Measurements from ENCODE around the gene ETV3.
"Not testable (repeated sequence)": the region's sequence is repeated elsewhere in the genome, so short reads cannot be mapped to it uniquely, and the experiment has no call there.

The ETV3 gene

GRCh38 chr1:157103268-157103667 lies 34.9 kb downstream of the ETV3 start:
- TF ChIP-seq ZNF8 (CRISPR knock-in tag; IDR thresholded peaks at IDR 0.05) (no peak), TCF4 (CRISPR knock-in tag; IDR thresholded peaks at IDR 0.05; ENCODE audit: borderline replicate concordance) (no peak), TOX (CRISPR knock-in tag; IDR thresholded peaks at IDR 0.05; ENCODE audit: borderline replicate concordance) (no peak), ZC3H10 (CRISPR knock-in tag; IDR thresholded peaks at IDR 0.05) (no peak), ZNF565 (CRISPR knock-in tag; conservative IDR thresholded peaks at IDR 0.05; ENCODE audit: low read depth) (no peak), ZNF70 (CRISPR knock-in tag; IDR thresholded peaks at IDR 0.05) (no peak), SNAI2 (CRISPR knock-in tag; IDR thresholded peaks at IDR 0.05) (no peak), TSHZ2 (CRISPR knock-in tag; IDR thresholded peaks at IDR 0.05) (no peak), ESRRG (CRISPR knock-in tag; IDR thresholded peaks at IDR 0.05) (no peak)
- TF ChIP-seq, protein P1, sequence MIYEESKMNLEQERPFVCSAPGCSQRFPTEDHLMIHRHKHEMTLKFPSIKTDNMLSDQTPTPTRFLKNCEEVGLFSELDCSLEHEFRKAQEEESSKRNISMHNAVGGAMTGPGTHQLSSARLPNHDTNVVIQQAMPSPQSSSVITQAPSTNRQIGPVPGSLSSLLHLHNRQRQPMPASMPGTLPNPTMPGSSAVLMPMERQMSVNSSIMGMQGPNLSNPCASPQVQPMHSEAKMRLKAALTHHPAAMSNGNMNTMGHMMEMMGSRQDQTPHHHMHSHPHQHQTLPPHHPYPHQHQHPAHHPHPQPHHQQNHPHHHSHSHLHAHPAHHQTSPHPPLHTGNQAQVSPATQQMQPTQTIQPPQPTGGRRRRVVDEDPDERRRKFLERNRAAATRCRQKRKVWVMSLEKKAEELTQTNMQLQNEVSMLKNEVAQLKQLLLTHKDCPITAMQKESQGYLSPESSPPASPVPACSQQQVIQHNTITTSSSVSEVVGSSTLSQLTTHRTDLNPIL (CRISPR knock-in tag; IDR thresholded peaks at IDR 0.05; ENCODE audit: low read depth): no peak

GRCh38 chr1:157101149-157101548 lies 37.0 kb downstream of the ETV3 start:
- TF ChIP-seq CSDC2 (CRISPR knock-in tag; IDR thresholded peaks at IDR 0.05): no peak
- no peak for TF ChIP-seq ZNF70 (CRISPR knock-in tag; IDR thresholded peaks at IDR 0.05)
- no peak for ATAC-seq

More at GRCh38 chr1:157103268-157103667, 34.9 kb downstream of the ETV3 start:
- ATAC-seq: no peak

- ATAC-seq: no peak
- TF ChIP-seq TCF4 (CRISPR knock-in tag; IDR thresholded peaks at IDR 0.05; ENCODE audit: borderline replicate concordance): no peak
- TF ChIP-seq CSDC2 (CRISPR knock-in tag; IDR thresholded peaks at IDR 0.05): no peak
- TF ChIP-seq ZNF565 (CRISPR knock-in tag; conservative IDR thresholded peaks at IDR 0.05; ENCODE audit: low read depth): no peak
These were observed 38.6 kb downstream of the ETV3 start, which contains the start of gene ETV3L for GRCh38 chr1:157099633-157100009. Gene ETV3L (minus strand): TSS chr1:157099808. CDS start chr1:157099523, 285 bp downstream.

DNA sequence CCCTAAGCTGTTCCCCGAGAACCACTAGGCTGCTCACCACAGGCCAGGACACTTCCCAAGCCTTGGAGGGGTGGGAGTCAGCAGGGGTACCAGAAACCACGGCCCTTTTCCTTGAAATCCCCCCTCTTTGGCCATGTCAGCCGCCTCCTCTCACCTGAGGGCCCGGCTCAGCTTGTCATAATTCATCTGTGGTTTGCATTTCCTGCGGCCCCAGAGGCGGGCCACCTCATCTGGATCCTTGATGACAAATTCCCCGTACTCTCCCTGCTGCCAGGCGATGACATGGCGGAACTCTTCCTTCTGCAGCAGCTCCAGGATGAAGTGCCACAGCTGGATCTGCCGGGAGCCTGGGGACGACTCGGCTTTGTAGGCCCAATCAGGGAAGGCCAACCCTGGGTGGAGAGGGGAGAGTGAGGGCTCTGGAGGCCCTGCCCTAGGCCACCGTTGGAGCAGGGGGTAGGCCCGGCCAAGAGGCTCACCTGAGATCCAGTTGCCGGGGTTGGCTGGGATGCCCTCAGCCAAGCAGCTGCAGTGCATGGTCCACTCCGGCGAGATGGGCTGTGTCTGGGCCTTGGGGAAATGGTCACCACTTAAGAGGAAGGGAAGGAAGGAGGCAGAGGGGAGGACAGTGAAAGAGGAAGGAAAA lies 39.1 kb downstream of the ETV3 start:
- ATAC-seq: not testable (repeated sequence)

- TF ChIP-seq TOX (CRISPR knock-in tag; IDR thresholded peaks at IDR 0.05; ENCODE audit: borderline replicate concordance) (no peak), ESRRG (CRISPR knock-in tag; IDR thresholded peaks at IDR 0.05) (no peak), GLIS3 (CRISPR knock-in tag; IDR thresholded peaks at IDR 0.05) (no peak), ZC3H10 (CRISPR knock-in tag; IDR thresholded peaks at IDR 0.05) (no peak), SNAI2 (CRISPR knock-in tag; IDR thresholded peaks at IDR 0.05) (no peak), TSHZ2 (CRISPR knock-in tag; IDR thresholded peaks at IDR 0.05) (no peak), ZFP30 (CRISPR knock-in tag; IDR thresholded peaks at IDR 0.05) (no peak), OSR1 (CRISPR knock-in tag; IDR thresholded peaks at IDR 0.05) (no peak), RARB (CRISPR knock-in tag; IDR thresholded peaks at IDR 0.05) (no peak), ZNF8 (CRISPR knock-in tag; IDR thresholded peaks at IDR 0.05) (no peak), TCF4 (CRISPR knock-in tag; IDR thresholded peaks at IDR 0.05; ENCODE audit: borderline replicate concordance) (no peak)
- TF ChIP-seq, protein P2, sequence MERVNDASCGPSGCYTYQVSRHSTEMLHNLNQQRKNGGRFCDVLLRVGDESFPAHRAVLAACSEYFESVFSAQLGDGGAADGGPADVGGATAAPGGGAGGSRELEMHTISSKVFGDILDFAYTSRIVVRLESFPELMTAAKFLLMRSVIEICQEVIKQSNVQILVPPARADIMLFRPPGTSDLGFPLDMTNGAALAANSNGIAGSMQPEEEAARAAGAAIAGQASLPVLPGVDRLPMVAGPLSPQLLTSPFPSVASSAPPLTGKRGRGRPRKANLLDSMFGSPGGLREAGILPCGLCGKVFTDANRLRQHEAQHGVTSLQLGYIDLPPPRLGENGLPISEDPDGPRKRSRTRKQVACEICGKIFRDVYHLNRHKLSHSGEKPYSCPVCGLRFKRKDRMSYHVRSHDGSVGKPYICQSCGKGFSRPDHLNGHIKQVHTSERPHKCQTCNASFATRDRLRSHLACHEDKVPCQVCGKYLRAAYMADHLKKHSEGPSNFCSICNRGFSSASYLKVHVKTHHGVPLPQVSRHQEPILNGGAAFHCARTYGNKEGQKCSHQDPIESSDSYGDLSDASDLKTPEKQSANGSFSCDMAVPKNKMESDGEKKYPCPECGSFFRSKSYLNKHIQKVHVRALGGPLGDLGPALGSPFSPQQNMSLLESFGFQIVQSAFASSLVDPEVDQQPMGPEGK (CRISPR knock-in tag; IDR thresholded peaks at IDR 0.05; ENCODE audit: borderline replicate concordance): no peak
- TF ChIP-seq, protein P1 (CRISPR knock-in tag; IDR thresholded peaks at IDR 0.05; ENCODE audit: low read depth): no peak
- TF ChIP-seq, protein P3, sequence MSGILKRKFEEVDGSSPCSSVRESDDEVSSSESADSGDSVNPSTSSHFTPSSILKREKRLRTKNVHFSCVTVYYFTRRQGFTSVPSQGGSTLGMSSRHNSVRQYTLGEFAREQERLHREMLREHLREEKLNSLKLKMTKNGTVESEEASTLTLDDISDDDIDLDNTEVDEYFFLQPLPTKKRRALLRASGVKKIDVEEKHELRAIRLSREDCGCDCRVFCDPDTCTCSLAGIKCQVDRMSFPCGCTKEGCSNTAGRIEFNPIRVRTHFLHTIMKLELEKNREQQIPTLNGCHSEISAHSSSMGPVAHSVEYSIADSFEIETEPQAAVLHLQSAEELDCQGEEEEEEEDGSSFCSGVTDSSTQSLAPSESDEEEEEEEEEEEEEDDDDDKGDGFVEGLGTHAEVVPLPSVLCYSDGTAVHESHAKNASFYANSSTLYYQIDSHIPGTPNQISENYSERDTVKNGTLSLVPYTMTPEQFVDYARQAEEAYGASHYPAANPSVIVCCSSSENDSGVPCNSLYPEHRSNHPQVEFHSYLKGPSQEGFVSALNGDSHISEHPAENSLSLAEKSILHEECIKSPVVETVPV (CRISPR knock-in tag; IDR thresholded peaks at IDR 0.05): no peak
- no peak for ATAC-seq
These were observed 39.7 kb downstream of the ETV3 start for GRCh38 chr1:157098519-157098918.

All from SK-N-SH treated with all-trans-retinoic acid at 6 μM for 48 hours (cell line).